Activated CD4-positive, alpha-beta T cell treated with anti-CD3 and anti-CD28 coated beads, Interleukin-2, amount 10 ng/mL, durations not matched to agents 7 days and 5 days (primary cell): Measurements from ENCODE around the gene SIDT1. TPM values are rescaled to one million over a fixed set of nuclear protein-coding genes. Genes with fewer than 3 reads are reported as not detected.
A peak's percentile ranks its signal among the peaks of the same experiment; 100 is the strongest.

Experiments used
- CTCF ChIA-PET: fragments of 350-600 bp; sonication (Branson Sonifier 250); formaldehyde crosslinking; loops from one replicate; lab custom pipeline; 2021; ENCODE audit warnings: antibody characterized with exemption; lab: Charles Lee
- POLR2A ChIA-PET: fragments of 350-600 bp; sonication (Branson Sonifier 250); formaldehyde crosslinking; loops from one replicate; lab custom pipeline; 2021; ENCODE audit warnings: antibody characterized with exemption; lab: Charles Lee
- DNase-seq: peaks from one replicate; pipeline ENCODE4 v3.0.0-alpha.2; 2020
- H3K27ac Mint-ChIP-seq: one replicate; pipeline ENCODE4 v1.8.0; 2021; ENCODE audit warnings: mild to moderate bottlenecking, moderate library complexity, mixed read lengths
- H3K27me3 Mint-ChIP-seq: one replicate; pipeline ENCODE4 v1.8.0; 2021; ENCODE audit warnings: mixed read lengths
- H3K36me3 Mint-ChIP-seq: one replicate; pipeline ENCODE4 v1.8.0; 2021; ENCODE audit warnings: low read depth, mixed read lengths
- H3K4me1 Mint-ChIP-seq: one replicate; pipeline ENCODE4 v1.8.0; 2021; ENCODE audit warnings: mixed read lengths
- H3K4me3 Mint-ChIP-seq: one replicate; pipeline ENCODE4 v1.8.0; 2021; ENCODE audit warnings: mild to moderate bottlenecking, moderate library complexity, mixed read lengths
- H3K9me3 Mint-ChIP-seq: one replicate; pipeline ENCODE4 v1.8.0; 2021; ENCODE audit warnings: mixed read lengths
- total RNA-seq, 2 experiments: library from RNA; stranded (reverse); gene quantifications; one replicate each; pipeline ENCODE4 v1.2.3, GENCODE V29; 2021

Gene SIDT1
- total RNA-seq = 10 to 100 TPM; 31.6 TPM

DNA sequence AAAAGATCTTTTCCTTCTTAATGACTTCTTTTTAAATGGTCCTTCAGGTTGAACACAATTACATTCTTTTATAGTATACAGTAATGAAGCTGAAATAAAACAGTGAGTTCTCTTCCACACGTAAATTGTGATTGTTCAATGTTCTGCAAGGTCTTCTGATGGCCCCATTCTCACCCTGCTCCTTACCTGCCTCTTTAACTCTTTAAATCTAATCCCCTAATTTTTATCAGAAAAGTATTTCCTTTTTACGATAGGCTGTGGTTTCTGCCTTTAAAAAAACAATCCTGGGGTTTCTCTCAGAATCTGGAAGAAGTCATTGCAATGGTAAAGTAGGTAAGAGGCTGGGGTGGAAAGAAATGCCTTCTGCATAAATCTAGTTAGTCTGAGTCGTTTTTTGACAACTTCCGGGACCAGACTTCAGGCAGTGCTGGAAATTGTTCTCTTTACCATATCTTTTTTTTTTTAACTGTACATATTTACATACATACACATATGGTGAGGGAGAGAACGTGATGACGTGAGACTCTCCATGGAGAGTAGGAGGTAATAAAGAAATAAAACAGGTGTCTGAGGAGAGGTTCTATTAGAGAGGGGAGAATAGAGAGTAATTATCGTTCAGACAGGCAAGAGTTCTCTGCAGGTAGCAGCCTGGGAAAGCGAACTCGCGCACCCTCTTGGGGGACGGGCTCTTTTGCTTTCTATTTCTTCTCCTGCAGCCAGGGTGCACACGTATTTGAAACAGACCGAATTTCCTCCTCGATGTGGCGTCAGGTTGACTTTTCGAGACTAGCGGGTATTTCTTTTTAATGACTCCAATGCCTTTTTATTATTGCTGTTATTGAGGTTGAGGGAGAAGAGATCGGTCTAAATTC lies at the start of gene SIDT1:
TSS of gene SIDT1 (plus strand) at position 730 of the 872 bp plus-strand sequence. CDS start 467 bp downstream, outside the sequence.
- ChIA-PET CTCF (no interaction called here), POLR2A (interaction anchor here (0.5 kb wide), 1 partner anchor 16 kb away, joined by 3 read pairs; no protein-coding TSS in a partner anchor)
- Mint-ChIP-seq H3K36me3 (peaks cover 26% of the 10 kb centered on the region), H3K27me3 (peaks cover 5% of the 10 kb centered on the region), H3K9me3 (no peaks in the 10 kb centered on the region), H3K4me1 (peaks cover 49% of the 10 kb centered on the region), H3K27ac (peak within 1 kb of the TSS; percentile 99), H3K4me3 (peak within 1 kb of the TSS; percentile 98)
- peak; percentile 83 for DNase-seq

DNA sequence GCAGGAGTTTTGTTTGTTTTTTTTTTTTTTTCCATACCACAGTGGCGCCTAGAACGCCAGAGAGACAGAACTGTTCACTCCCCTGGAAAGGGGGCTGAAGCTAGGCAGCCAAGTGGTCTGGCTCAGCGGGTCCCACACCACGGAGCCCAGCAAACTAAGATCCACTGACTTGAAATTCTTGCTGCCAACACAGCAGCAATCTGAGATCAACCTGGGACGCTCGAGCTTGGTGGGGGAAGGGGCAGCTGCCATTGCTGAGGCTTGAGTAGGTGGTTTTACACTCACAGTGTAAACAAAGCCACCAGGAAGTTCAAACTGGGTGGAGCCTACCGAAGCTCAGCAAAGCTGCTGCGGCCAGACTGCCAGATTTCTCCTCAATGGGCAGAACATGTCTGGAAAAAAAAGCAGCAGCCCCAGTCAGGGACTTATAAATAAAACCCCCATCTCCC lies 47.2 kb upstream of the SIDT1 start:
- Mint-ChIP-seq H3K36me3 (peaks cover 11% of the 10 kb centered on the region), H3K4me1 (peaks cover 15% of the 10 kb centered on the region), H3K9me3 (peaks cover 2% of the 10 kb centered on the region), H3K4me3 (no peak overlapping the region), H3K27me3 (no peaks in the 10 kb centered on the region), H3K27ac (peak overlapping the region; percentile 81)
- peak; percentile 46 for DNase-seq
- ChIA-PET POLR2A (no interaction called here), CTCF (no interaction called here)

GRCh38 chr3:113495035-113495434 lies 37.3 kb upstream of the SIDT1 start:
- Mint-ChIP-seq H3K27me3 (no peaks in the 10 kb centered on the region), H3K9me3 (no peaks in the 10 kb centered on the region), H3K36me3 (peaks cover 20% of the 10 kb centered on the region), H3K4me1 (peaks cover 8% of the 10 kb centered on the region), H3K4me3 (no peak overlapping the region), H3K27ac (no peak overlapping the region)
- peak; percentile 60 for DNase-seq
- ChIA-PET POLR2A (interaction anchor here (0.8 kb wide), 1 partner anchor 83 kb away, joined by 3 read pairs; no protein-coding TSS in a partner anchor), CTCF (interaction anchor here (2.3 to 2.8 kb wide), 2 partner anchors 20 to 83 kb away, joined by 7 to 14 read pairs; partner anchors contain the start of gene SPICE1)

DNA sequence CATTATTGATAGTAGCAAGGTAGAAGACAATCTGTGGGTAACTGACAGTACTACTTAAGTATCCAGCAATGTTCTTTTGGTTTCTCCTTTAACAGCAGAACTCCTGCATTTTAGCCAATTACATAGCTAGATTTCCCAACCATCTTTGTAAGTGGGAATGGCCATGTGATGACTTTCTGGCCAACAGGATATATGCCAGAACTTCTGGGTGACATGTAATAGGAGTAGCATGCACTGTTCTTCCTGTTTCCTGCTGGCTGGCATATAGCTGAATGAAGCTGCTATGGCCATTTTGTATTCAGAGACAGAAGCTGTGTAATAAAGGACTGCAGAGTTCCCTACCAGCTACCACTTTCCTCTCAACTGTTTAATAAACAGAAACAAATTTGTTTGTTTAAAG lies 35.4 kb upstream of the SIDT1 start:
- no peak overlapping the region for H3K4me3 Mint-ChIP-seq
- ChIA-PET POLR2A (no interaction called here), CTCF (interaction anchor here (1.8 to 2.8 kb wide), 3 partner anchors 18 to 248 kb away, joined by 7 to 14 read pairs (median 10); partner anchors contain the start of gene SPICE1)
- H3K27me3 Mint-ChIP-seq = no peaks in the 10 kb centered on the region
- H3K4me1 Mint-ChIP-seq = peaks cover 15% of the 10 kb centered on the region
- no peaks in the 10 kb centered on the region for H3K9me3 Mint-ChIP-seq
- H3K36me3 Mint-ChIP-seq = peaks cover 13% of the 10 kb centered on the region
- H3K27ac Mint-ChIP-seq = no peak overlapping the region
- no peak for DNase-seq

DNA sequence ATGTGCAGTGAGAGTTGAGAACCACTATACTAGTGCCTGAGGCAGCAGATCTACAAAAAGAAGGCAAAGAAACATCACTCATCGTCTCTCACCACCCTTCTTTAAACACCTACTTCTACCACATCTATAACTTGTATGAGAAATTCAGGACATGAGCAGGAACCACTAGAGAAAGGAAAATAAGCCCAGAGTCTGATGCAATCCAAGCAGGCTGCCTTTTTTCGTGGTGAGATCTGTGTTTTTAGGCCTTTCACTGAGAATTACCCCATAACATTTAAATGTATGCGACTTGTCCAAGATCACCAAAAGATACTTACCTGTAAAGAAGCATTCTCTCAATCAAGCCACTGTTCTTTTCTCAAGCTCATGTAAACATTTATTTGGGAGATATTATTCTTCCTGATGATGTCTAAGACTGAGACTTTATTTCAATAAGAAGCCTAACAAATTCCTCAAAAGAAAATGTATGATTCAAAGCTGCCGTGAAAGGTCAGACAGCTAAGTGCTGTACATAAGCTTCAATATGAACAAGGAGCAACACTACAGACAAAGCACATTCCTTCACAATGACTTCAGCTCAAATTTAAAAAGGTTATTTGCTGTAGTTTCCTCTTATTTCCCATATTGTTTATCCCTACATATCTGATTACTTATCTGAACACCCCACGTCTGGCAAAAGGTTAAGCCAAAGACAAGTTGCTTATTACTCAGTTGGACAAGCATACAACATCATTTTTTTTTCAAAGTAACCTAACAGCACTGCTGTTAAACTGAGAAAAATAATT lies 33.9 kb upstream of the SIDT1 start:
- H3K9me3 Mint-ChIP-seq = no peaks in the 10 kb centered on the region
- H3K27ac Mint-ChIP-seq = no peak overlapping the region
- ChIA-PET POLR2A (no interaction called here), CTCF (interaction anchor here (0.5 to 1.8 kb wide), 5 partner anchors 17 to 247 kb away, joined by 3 to 10 read pairs (median 4); partner anchors contain the start of gene SPICE1)
- no peak overlapping the region for H3K4me3 Mint-ChIP-seq
- H3K4me1 Mint-ChIP-seq = peaks cover 15% of the 10 kb centered on the region
- peaks cover 13% of the 10 kb centered on the region for H3K36me3 Mint-ChIP-seq
- H3K27me3 Mint-ChIP-seq = no peaks in the 10 kb centered on the region
- DNase-seq = no peak

DNA sequence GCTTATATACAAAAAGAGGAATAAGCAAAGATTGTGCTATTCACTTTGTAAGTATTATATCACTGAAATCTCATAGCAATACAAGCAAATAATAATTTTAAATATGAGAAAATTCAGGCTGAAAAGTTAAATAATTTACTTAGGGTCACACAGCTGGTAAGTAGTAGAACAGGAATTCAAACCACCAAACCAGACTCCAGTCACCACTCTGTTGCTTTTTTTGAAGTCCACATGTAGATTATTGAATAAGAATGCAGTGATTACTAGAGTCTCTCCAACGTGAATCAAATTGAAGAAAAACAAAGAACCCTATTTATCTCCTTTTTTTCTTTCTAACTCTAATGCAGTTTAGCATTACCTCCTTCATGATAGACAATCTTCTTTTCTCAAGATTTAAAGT lies 33.3 kb upstream of the SIDT1 start:
- H3K27ac Mint-ChIP-seq = no peak overlapping the region
- DNase-seq = no peak
- H3K4me3 Mint-ChIP-seq = no peak overlapping the region
- peaks cover 15% of the 10 kb centered on the region for H3K4me1 Mint-ChIP-seq
- no peaks in the 10 kb centered on the region for H3K27me3 Mint-ChIP-seq
- H3K36me3 Mint-ChIP-seq = peaks cover 13% of the 10 kb centered on the region
- ChIA-PET POLR2A (no interaction called here), CTCF (interaction anchor here (0.6 to 1.8 kb wide), 3 partner anchors 16 to 79 kb away, joined by 3 to 7 read pairs (median 4); partner anchors contain the start of gene SPICE1)
- no peaks in the 10 kb centered on the region for H3K9me3 Mint-ChIP-seq

GRCh38 chr3:113501597-113501996 lies 30.8 kb upstream of the SIDT1 start:
- ChIA-PET CTCF (no interaction called here), POLR2A (no interaction called here)
- no peaks in the 10 kb centered on the region for H3K9me3 Mint-ChIP-seq
- no peak for DNase-seq
- H3K36me3 Mint-ChIP-seq = peaks cover 23% of the 10 kb centered on the region
- peaks cover 9% of the 10 kb centered on the region for H3K4me1 Mint-ChIP-seq
- H3K4me3 Mint-ChIP-seq = no peak overlapping the region
- no peak overlapping the region for H3K27ac Mint-ChIP-seq
- no peaks in the 10 kb centered on the region for H3K27me3 Mint-ChIP-seq

DNA sequence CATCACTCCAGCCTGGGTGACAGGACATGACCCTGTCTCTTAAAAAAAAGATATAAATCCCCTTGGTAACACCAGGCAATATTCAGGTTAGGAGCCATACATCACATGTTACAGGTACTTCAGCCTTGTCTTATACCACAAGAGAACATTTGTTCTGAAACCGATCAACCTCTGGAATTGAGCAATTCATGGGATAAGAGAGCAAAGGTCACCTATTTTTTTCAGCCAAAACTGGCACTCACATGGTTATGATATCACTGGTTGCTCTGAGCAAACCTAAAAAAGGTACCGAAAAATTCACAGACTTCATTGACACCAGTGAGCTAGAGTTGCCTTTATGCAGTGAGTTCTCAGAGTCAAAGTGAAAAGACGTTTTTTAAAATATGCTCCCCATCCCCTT lies 26.5 kb upstream of the SIDT1 start:
- H3K4me1 Mint-ChIP-seq = peaks cover 7% of the 10 kb centered on the region
- POLR2A ChIA-PET = no interaction called here
- DNase-seq = no peak
- no peak overlapping the region for H3K4me3 Mint-ChIP-seq
- no peaks in the 10 kb centered on the region for H3K27me3 Mint-ChIP-seq
- peaks cover 16% of the 10 kb centered on the region for H3K36me3 Mint-ChIP-seq
- CTCF ChIA-PET = interaction anchor here (0.5 kb wide), 1 partner anchor 10 kb away, joined by 3 read pairs; no protein-coding TSS in a partner anchor
- H3K9me3 Mint-ChIP-seq = no peaks in the 10 kb centered on the region
- H3K27ac Mint-ChIP-seq = no peak overlapping the region

DNA sequence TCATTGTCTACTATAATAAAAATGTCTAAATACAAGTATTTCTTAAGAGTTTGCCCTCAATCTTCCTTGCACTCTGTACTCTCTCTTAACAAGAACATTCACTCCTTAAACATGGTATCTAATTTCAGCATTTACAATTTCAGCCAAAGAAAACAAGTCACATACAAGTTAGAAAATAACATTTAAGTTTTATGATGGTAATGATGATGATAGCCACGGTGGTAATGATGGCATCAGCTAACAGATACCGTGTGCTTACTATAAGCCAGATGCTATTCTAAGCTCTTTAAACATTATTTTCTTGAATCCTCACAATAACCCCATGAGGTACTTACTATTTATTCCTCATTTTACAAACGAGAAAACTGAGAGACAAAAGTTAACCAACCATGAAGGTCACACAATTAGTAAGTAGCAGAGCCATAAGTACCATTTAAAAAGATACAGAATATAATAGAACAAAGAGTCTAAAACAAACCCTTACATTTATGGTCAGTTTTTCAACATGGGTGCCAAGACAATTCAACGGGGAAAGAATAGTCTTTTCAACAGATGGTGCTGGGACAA lies 24.8 kb upstream of the SIDT1 start:
- Mint-ChIP-seq H3K27ac (no peak overlapping the region), H3K36me3 (peaks cover 18% of the 10 kb centered on the region), H3K4me1 (peaks cover 3% of the 10 kb centered on the region), H3K27me3 (no peaks in the 10 kb centered on the region), H3K4me3 (no peak overlapping the region), H3K9me3 (peaks cover 2% of the 10 kb centered on the region)
- POLR2A ChIA-PET = no interaction called here
- DNase-seq = no peak
- CTCF ChIA-PET = interaction anchor here (0.5 to 1.6 kb wide), 2 partner anchors 70 to 610 kb away, joined by 3 to 4 read pairs; no protein-coding TSS in a partner anchor

GRCh38 chr3:113508966-113509365 lies 23.4 kb upstream of the SIDT1 start:
- Mint-ChIP-seq H3K27me3 (no peaks in the 10 kb centered on the region), H3K27ac (no peak overlapping the region), H3K4me3 (no peak overlapping the region), H3K9me3 (peaks cover 2% of the 10 kb centered on the region), H3K4me1 (peaks cover 4% of the 10 kb centered on the region), H3K36me3 (peaks cover 18% of the 10 kb centered on the region)
- POLR2A ChIA-PET = no interaction called here
- no peak for DNase-seq
- CTCF ChIA-PET = interaction anchor here (0.7 kb wide), 1 partner anchor 123 kb away, joined by 3 read pairs; no protein-coding TSS in a partner anchor

DNA sequence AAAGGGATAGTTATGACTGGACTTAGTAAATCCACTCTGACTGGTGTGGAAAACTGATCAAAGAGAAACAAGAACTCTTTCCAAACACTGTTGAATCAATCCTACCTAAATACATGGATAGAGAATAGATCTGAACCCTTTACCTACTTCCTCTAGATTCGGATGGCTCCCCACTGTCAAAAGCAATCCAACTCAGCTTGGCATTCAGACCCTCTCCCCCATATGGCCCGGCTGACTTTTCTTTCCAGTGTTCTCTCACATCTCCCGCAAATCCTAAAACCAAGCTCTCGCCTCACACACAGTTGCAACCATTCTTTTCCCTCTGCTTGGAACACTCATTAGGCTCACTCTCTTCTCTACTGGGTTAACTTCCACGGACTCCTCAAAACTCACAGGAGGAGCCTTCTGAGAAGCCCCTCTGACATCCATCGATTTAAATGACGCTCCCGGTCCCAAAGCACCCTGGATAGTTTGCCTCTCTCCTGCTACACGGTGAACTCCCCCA lies 18.0 kb upstream of the SIDT1 start:
- Mint-ChIP-seq H3K9me3 (peaks cover 2% of the 10 kb centered on the region), H3K27ac (no peak overlapping the region), H3K36me3 (peaks cover 8% of the 10 kb centered on the region), H3K27me3 (peaks cover 18% of the 10 kb centered on the region), H3K4me3 (no peak overlapping the region), H3K4me1 (peaks cover 18% of the 10 kb centered on the region)
- ChIA-PET CTCF (interaction anchor here (0.7 to 2.8 kb wide), 8 partner anchors 15 to 63 kb away, joined by 3 to 15 read pairs (median 6); no protein-coding TSS in a partner anchor), POLR2A (no interaction called here)
- no peak for DNase-seq

GRCh38 chr3:113516115-113516505 lies 16.2 kb upstream of the SIDT1 start:
- peaks cover 18% of the 10 kb centered on the region for H3K4me1 Mint-ChIP-seq
- H3K27me3 Mint-ChIP-seq = peaks cover 19% of the 10 kb centered on the region
- H3K4me3 Mint-ChIP-seq = no peak overlapping the region
- peaks cover 1% of the 10 kb centered on the region for H3K36me3 Mint-ChIP-seq
- CTCF ChIA-PET = interaction anchor here (0.7 to 2.8 kb wide), 5 partner anchors 11 to 178 kb away, joined by 3 to 15 read pairs (median 4); no protein-coding TSS in a partner anchor
- H3K9me3 Mint-ChIP-seq = peaks cover 2% of the 10 kb centered on the region
- POLR2A ChIA-PET = interaction anchor here (0.6 kb wide), 1 partner anchor 15 kb away, joined by 3 read pairs; no protein-coding TSS in a partner anchor
- H3K27ac Mint-ChIP-seq = no peak overlapping the region
- DNase-seq = no peak
